Measurements from ENCODE around the gene STRAP.

- TF ChIP-seq UBTF (CRISPR knock-in tag; IDR thresholded peaks at IDR 0.05), result no peak
- TF ChIP-seq NCOA1 (CRISPR knock-in tag; IDR thresholded peaks at IDR 0.05), result no peak
These were observed 46.2 kb downstream of the STRAP start for GRCh38 chr12:15928346-15928745.

Data from HepG2 (cell line).